Calu3 (cell line): ENCODE measurements around the gene EEPD1. TPM values are rescaled to one million over a fixed set of nuclear protein-coding genes. Genes with fewer than 3 reads are reported as not detected.

ENCODE experiments used
- BruUV-seq: library from RNA; stranded (reverse); fragments of 400-500 nt; replicated peaks from 2 replicates; lab custom pipeline; 2021; lab: Mats Ljungman, UMichigan
- CTCF ChIA-PET: fragments of 300-600 bp; sonication (Branson Sonifier 250); formaldehyde crosslinking; loops from one replicate; lab custom pipeline; 2022; ENCODE audit warnings: antibody characterized with exemption; lab: Charles Lee
- DNase-seq: peaks from one replicate; pipeline ENCODE4 v3.0.0; 2022
- H3K27ac Mint-ChIP-seq: one replicate; pipeline ENCODE4 v1.8.0; 2022; ENCODE audit warnings: mixed read lengths; ENCODE audit not compliant: unreplicated experiment
- H3K27me3 Mint-ChIP-seq: one replicate; pipeline ENCODE4 v1.8.0; 2022; ENCODE audit warnings: mixed read lengths; ENCODE audit not compliant: unreplicated experiment
- H3K36me3 Mint-ChIP-seq: one replicate; pipeline ENCODE4 v1.8.0; 2022; ENCODE audit warnings: mild to moderate bottlenecking, moderate library complexity, mixed read lengths; ENCODE audit not compliant: insufficient read depth, unreplicated experiment
- H3K4me1 Mint-ChIP-seq: one replicate; pipeline ENCODE4 v1.8.0; 2022; ENCODE audit warnings: mild to moderate bottlenecking, low read depth, mixed read lengths; ENCODE audit not compliant: unreplicated experiment
- H3K4me3 Mint-ChIP-seq: one replicate; pipeline ENCODE4 v1.8.0; 2022; ENCODE audit warnings: mild to moderate bottlenecking, low read depth, moderate library complexity, mixed read lengths; ENCODE audit not compliant: unreplicated experiment
- H3K9me3 Mint-ChIP-seq: one replicate; pipeline ENCODE4 v1.8.0; 2022; ENCODE audit warnings: low read depth, mixed read lengths; ENCODE audit not compliant: unreplicated experiment
- intact Hi-C: fragments of 100-400 bp; cut with micrococcal nuclease; formaldehyde crosslinking; loops from one replicate; pipeline ENCODE4 v1.10.0; 2022; ENCODE audit not compliant: unreplicated experiment
- total RNA-seq: library from RNA; stranded (reverse); gene quantifications from 2 replicates; pipeline ENCODE4 v1.2.3, GENCODE V29; 2022
- TF ChIP-seq, protein P1 (sequence below): fragments of 200-600 bp; IDR thresholded peaks from one replicate; pipeline ENCODE4 v1.8.0; 2022; ENCODE audit warnings: antibody characterized with exemption; ENCODE audit not compliant: unreplicated experiment

Gene EEPD1
- total RNA-seq, 1 experiment from 2014 or later: 48.8 TPM

DNA sequence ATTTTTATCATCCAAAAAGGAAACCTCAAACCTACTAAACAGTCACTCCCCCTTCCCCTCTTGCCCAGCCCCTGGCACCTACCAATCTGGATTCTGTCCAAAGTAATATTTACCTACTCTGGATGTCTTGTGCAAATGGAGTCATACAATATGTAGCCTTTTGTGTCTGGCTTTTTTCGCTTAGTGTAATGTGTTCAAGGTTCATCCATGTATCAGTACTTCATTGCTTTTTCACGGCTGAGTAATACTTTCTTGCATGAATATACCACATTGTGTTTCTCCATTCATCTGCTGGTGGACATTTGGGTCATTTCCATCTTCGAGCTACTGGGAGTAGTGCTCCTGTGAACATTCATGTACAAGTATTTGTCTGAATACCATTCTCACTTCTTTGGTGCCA, 113.6 kb downstream of the EEPD1 start:
- peaks cover under 1% of the 10 kb centered on the region for H3K36me3 Mint-ChIP-seq
- peaks cover 64% of the 10 kb centered on the region for H3K4me1 Mint-ChIP-seq
- no peaks in the 10 kb centered on the region for H3K9me3 Mint-ChIP-seq
- intact Hi-C loops: no loop called here
- no peaks in the 10 kb centered on the region for H3K27me3 Mint-ChIP-seq
- H3K4me3 Mint-ChIP-seq: no peak overlapping the region
- no peak overlapping the region for H3K27ac Mint-ChIP-seq
- no TSS peak for BruUV-seq
- no peak for DNase-seq
- CTCF ChIA-PET: no interaction called here
- TF ChIP-seq, protein P1, sequence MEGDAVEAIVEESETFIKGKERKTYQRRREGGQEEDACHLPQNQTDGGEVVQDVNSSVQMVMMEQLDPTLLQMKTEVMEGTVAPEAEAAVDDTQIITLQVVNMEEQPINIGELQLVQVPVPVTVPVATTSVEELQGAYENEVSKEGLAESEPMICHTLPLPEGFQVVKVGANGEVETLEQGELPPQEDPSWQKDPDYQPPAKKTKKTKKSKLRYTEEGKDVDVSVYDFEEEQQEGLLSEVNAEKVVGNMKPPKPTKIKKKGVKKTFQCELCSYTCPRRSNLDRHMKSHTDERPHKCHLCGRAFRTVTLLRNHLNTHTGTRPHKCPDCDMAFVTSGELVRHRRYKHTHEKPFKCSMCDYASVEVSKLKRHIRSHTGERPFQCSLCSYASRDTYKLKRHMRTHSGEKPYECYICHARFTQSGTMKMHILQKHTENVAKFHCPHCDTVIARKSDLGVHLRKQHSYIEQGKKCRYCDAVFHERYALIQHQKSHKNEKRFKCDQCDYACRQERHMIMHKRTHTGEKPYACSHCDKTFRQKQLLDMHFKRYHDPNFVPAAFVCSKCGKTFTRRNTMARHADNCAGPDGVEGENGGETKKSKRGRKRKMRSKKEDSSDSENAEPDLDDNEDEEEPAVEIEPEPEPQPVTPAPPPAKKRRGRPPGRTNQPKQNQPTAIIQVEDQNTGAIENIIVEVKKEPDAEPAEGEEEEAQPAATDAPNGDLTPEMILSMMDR: no peak

DNA sequence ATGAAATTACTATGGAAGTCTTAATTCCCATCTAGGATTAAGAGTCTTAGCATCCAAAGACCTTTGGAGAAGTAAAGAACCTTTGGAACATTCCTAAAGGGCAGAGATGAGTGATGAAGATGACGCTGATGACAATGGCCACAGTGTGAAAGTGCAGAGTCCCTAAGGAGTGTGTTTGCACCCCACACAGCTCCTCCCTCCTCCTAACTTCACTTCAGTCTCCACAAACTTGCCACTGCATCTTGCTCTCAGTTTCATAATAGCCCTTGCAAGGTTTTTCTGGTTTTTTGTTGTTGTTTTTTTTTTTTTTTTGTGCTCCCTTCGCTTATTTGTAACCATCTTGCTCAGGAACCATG, 119.1 kb downstream of the EEPD1 start:
- TF ChIP-seq, protein P1: no peak
- BruUV-seq: no TSS peak
- intact Hi-C loops: no loop called here
- Mint-ChIP-seq H3K4me3 (no peak overlapping the region), H3K27ac (peak overlapping the region; percentile 93), H3K9me3 (no peaks in the 10 kb centered on the region), H3K4me1 (peaks cover 68% of the 10 kb centered on the region), H3K36me3 (peaks cover 23% of the 10 kb centered on the region), H3K27me3 (no peaks in the 10 kb centered on the region)
- no peak for DNase-seq
- CTCF ChIA-PET: interaction anchor here (0.6 to 2.6 kb wide), 5 partner anchors 10 to 86 kb away, joined by 3 to 26 read pairs (median 9); no protein-coding TSS in a partner anchor

DNA sequence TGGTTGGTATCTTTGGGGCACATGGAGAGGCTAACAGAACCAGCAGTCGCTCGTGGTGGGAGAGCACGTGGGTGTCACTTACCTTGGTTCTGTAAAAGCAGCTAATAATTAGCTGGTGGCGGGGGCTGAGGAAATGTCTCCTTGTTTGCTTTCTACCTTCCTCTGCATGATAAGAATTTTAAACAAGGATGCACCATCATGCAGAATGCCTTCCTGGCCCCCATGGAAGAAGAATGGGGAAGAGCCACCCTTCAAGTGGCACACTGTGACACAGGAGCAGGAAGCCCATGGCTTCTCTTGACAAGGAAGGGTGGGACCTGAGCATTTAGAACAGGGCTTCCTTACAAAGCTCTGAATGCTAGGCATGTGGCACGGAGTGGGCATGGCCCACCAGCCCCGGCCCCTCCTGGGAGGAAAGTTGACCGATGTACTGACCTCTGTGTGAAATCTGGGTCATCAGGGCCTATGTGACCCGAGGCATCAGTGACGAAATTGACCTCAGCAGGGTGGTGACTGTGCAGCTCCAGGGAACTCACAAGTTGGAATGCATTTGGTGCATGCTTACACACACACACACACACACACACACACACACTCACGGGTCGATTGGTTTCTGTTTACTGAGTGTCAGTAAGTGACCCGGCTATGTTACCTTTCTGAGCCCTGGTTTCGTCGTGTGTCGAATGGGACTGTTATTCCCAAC, 119.7 kb downstream of the EEPD1 start:
- Mint-ChIP-seq H3K9me3 (no peaks in the 10 kb centered on the region), H3K27me3 (no peaks in the 10 kb centered on the region), H3K36me3 (peaks cover 23% of the 10 kb centered on the region), H3K4me3 (peak overlapping the region; percentile 25), H3K27ac (peak overlapping the region; percentile 93), H3K4me1 (peaks cover 68% of the 10 kb centered on the region)
- intact Hi-C loops: loop anchor here (1.0 kb wide), 1 partner anchor 18 kb away; no protein-coding TSS in a partner anchor
- DNase-seq: peak; percentile 86
- TF ChIP-seq, protein P1: no peak
- CTCF ChIA-PET: interaction anchor here (0.6 to 2.6 kb wide), 16 partner anchors 9 to 289 kb away, joined by 3 to 26 read pairs (median 5); partner anchors contain the start of gene ANLN
- BruUV-seq: no TSS peak

DNA sequence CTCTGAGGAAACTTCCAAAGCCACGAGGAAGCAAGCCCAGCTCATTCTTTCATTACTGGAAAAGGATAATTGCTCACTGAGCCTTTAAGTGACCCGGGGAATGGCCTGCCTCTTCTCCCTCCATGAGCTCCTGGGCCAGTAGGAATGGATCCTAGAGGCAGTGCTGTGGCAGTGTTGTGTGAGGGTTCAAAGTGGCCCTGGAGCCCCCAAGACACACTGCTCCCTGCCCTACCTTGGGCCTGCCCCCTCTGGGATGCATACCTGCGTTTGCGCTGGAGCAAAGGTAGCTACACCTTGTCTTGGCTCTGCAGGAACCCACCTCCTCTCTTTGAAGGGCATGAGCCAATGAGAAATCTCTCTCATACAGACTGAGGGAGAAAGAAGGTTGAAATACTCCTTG, 120.8 kb downstream of the EEPD1 start:
- CTCF ChIA-PET: interaction anchor here (0.6 to 2.6 kb wide), 9 partner anchors 8 to 463 kb away, joined by 3 to 26 read pairs (median 7); partner anchors contain the start of gene ANLN
- H3K4me1 Mint-ChIP-seq: peaks cover 65% of the 10 kb centered on the region
- BruUV-seq: no TSS peak

More for the DNA sequence above, 120.8 kb downstream of the EEPD1 start:
- intact Hi-C loops: loop anchor here (1.0 kb wide), 1 partner anchor 16 kb away; no protein-coding TSS in a partner anchor
- TF ChIP-seq, protein P1: no peak
- H3K4me3 Mint-ChIP-seq: no peak overlapping the region
- no peaks in the 10 kb centered on the region for H3K9me3 Mint-ChIP-seq
- no peak for DNase-seq
- H3K27ac Mint-ChIP-seq: peak overlapping the region; percentile 93
- peaks cover 23% of the 10 kb centered on the region for H3K36me3 Mint-ChIP-seq
- no peaks in the 10 kb centered on the region for H3K27me3 Mint-ChIP-seq
